ENCODE measurements around the gene PSKH1. TPM values are rescaled to one million over a fixed set of nuclear protein-coding genes. Genes with fewer than 3 reads are reported as not detected.

The PSKH1 gene
- total and polyA plus RNA-seq, 8 donors = 12.7 to 17.7 (median 15.5) TPM

DNA sequence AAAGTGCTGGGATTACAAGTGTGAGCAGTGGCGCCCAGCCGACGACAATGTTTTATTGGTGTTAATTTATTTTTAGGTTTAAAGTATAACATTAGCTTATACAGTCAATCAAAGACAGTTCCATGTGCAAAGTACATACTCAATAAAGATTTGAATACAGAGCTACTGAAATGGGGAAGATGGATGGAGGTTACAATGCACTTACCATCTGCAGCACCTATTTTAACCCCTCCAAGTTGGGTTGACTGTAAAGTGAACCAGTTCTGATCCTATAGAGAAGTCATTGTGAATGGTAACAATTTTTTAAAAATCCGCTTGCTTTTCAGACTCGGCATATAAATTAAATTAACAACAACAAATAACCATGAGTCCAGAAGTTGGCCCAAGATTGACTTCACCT is 679 bp upstream of the PSKH1 start:
- peak overlapping the region in 2 of 4 donors; percentile 48 to 97 for H3K27ac ChIP-seq
- H3K9me3 ChIP-seq = no peaks in the 10 kb centered on the region
- DNase-seq = no peak
- intact Hi-C loops (cut with DNase I) = no loop called here
- no peak for ATAC-seq
- no peaks in the 10 kb centered on the region for H3K27me3 ChIP-seq
- H3K4me3 ChIP-seq = peak overlapping the region in 2 of 4 donors; percentile 96
- no peak for FAIRE-seq
- no peaks in the 10 kb centered on the region for H3K36me3 ChIP-seq
- WGBS, 2 donors = 56 to 62% methylated on average over 5 of the region's 5 CpGs
- TF ChIP-seq, protein P1, sequence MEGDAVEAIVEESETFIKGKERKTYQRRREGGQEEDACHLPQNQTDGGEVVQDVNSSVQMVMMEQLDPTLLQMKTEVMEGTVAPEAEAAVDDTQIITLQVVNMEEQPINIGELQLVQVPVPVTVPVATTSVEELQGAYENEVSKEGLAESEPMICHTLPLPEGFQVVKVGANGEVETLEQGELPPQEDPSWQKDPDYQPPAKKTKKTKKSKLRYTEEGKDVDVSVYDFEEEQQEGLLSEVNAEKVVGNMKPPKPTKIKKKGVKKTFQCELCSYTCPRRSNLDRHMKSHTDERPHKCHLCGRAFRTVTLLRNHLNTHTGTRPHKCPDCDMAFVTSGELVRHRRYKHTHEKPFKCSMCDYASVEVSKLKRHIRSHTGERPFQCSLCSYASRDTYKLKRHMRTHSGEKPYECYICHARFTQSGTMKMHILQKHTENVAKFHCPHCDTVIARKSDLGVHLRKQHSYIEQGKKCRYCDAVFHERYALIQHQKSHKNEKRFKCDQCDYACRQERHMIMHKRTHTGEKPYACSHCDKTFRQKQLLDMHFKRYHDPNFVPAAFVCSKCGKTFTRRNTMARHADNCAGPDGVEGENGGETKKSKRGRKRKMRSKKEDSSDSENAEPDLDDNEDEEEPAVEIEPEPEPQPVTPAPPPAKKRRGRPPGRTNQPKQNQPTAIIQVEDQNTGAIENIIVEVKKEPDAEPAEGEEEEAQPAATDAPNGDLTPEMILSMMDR (IDR thresholded peaks at IDR 0.05) = no peak
- peaks cover 11 to 20% (median 11%) of the 10 kb centered on the region in 3 donors for H3K4me1 ChIP-seq

DNA sequence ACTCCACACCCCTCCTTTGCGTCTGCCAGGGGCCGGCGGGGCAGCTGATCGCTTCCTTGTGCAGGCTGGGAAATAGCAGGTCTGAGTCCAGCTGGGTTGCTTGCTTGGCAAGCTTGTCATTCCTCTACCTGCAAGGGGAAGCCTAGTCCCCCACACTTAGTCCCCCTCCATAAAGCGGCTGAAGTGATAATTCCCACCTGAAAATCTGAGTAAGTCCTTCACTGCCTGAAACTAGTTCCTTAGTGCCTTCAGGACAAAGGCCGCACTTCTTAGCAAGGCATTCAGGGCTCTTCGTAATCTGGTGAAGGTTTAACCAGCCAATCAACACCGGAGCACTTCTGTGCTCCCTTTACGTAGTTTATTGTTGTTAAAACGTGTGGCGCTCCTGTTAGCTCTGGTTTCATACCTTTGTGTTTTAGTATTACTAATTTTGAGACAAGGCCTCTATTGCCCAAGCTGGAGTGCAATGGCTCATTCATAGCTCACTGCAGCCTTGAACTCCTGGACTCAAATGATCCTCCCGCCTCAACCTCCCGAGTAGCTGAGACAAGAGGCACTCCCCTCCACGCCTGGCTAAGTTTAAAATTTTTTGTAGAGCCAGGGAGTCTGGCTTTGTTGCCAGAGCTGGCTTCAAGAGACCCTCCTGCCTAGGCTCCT is 817 bp downstream of the PSKH1 start:
- no peak for FAIRE-seq
- Histone ChIP-seq H3K27ac (peak overlapping the region; percentile 95 to 98 (median 98)), H3K27me3 (no peaks in the 10 kb centered on the region), H3K4me3 (peak overlapping the region; percentile 91 to 99 (median 96)), H3K4me1 (peaks cover 11 to 20% (median 11%) of the 10 kb centered on the region in 3 donors), H3K9me3 (no peaks in the 10 kb centered on the region), H3K36me3 (no peaks in the 10 kb centered on the region)
- peak; percentile 70 to 79 (median 76) for ATAC-seq
- TF ChIP-seq, protein P1 (IDR thresholded peaks at IDR 0.05) = no peak
- intact Hi-C loops (cut with DNase I) = no loop called here
- peak in 4 of 6 donors; percentile 72 to 84 (median 79) for DNase-seq
- WGBS, 2 donors = 4 to 6% methylated on average over 14 of the region's 14 CpGs

DNA sequence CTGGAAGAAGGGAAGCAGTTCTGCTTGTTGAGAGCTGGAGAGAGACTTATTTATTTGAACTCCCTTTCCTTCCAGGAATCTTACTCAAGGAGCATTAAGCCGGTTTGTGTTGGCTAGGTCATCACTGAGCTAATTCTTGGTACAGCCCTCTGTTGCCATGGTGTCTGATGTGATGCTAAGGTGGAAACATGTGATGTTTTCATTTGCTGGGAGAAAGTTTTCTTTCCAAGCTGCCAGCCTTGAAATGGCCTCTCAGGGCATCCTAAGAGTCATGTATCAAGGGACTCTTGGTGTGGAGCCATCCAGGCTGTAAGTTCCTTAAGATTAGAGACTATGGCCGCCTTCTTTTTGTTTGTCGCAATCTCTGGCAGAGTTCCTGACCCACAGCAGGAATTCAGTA is 4.2 kb downstream of the PSKH1 start:
- Histone ChIP-seq H3K27me3 (no peaks in the 10 kb centered on the region), H3K27ac (no peak overlapping the region), H3K36me3 (no peaks in the 10 kb centered on the region), H3K4me1 (peaks cover 11 to 19% (median 11%) of the 10 kb centered on the region in 3 donors), H3K9me3 (no peaks in the 10 kb centered on the region), H3K4me3 (no peak overlapping the region)
- 80 to 81% methylated on average over 3 of the region's 3 CpGs for WGBS, 2 donors
- intact Hi-C loops (cut with DNase I) = loop anchor here in 1 of 3 donors (5.0 kb wide), 1 partner anchor 35 kb away; the partner anchor contains the start of gene CTRL
- FAIRE-seq = no peak
- no peak for DNase-seq
- ATAC-seq = no peak
- TF ChIP-seq, protein P1 (IDR thresholded peaks at IDR 0.05) = no peak

DNA sequence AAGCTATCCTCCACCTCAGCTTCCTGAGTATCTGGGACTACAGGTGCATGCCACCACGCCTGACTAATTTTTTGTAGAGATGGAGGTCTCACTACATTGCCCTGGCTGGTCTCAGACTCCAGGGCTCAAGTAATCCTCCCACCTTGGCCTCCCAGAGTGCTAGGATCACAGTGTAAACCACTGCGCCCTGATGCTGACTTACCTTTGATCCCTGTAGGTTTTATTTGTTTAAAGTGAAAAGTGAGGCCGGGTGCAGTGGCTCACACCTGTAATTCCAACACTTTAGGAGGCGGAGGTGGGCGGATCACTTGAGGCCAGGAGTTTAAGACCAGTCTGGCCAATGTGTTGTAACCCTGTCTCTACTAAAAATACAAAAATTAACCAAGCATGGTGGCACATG is 8.7 kb downstream of the PSKH1 start:
- Histone ChIP-seq H3K4me3 (no peak overlapping the region), H3K27ac (no peak overlapping the region), H3K4me1 (peaks cover 0 to 3% (median 0%) of the 10 kb centered on the region in 3 donors), H3K36me3 (peaks cover 0 to 4% (median 0%) of the 10 kb centered on the region in 3 donors), H3K9me3 (no peaks in the 10 kb centered on the region), H3K27me3 (no peaks in the 10 kb centered on the region)
- intact Hi-C loops (cut with DNase I) = no loop called here
- TF ChIP-seq, protein P1 (IDR thresholded peaks at IDR 0.05) = no peak
- no peak for DNase-seq
- FAIRE-seq = no peak
- WGBS, 2 donors = 86% methylated on average over 5 of the region's 5 CpGs
- ATAC-seq = no peak

DNA sequence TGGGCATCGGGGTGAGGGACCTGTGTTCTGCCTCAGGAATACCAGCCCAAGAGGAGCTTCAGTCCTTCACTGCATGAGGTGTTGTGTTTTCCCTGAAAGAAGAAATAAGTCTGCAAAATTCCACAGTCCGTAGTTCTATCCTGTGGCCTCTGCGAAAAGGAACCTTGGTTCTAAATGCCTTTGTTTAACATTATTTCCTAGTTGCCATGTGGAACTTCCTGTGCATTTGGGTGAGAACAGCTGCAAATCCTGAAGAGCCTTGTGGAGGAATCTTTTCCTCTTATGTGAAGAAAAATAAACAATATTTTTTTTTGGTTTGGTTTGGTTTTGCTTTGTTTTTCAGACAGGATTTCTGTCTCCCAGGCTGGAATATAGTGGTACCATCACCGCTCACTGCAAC is 9.8 kb downstream of the PSKH1 start:
- Histone ChIP-seq H3K27ac (no peak overlapping the region), H3K27me3 (no peaks in the 10 kb centered on the region), H3K4me3 (no peak overlapping the region), H3K36me3 (peaks cover 0 to 4% (median 0%) of the 10 kb centered on the region in 3 donors), H3K4me1 (no peaks in the 10 kb centered on the region), H3K9me3 (no peaks in the 10 kb centered on the region)
- intact Hi-C loops (cut with DNase I) = no loop called here
- ATAC-seq = no peak
- WGBS, 2 donors = 87 to 91% methylated on average over 4 of the region's 4 CpGs
- DNase-seq = no peak
- TF ChIP-seq, protein P1 (IDR thresholded peaks at IDR 0.05) = no peak
- FAIRE-seq = no peak

All from pancreas (tissue), 10 donors.